GM12891 (cell line): ENCODE data around the gene MEIKIN.

Source experiments
- PAX5 ChIP-seq: IDR thresholded peaks from 2 replicates; pipeline ENCODE4 v1.6.1; 2011; ENCODE audit warnings: low read length, moderate library complexity, mild to moderate bottlenecking; ENCODE audit not compliant: insufficient read depth, severe bottlenecking
- POLR2A ChIP-seq: IDR thresholded peaks from 2 replicates; pipeline ENCODE4 v1.6.1; 2011; ENCODE audit warnings: low read depth, low read length, control low read depth
- POLR2AphosphoS5 ChIP-seq: IDR thresholded peaks from 2 replicates; pipeline ENCODE4 v1.6.1; 2011; ENCODE audit warnings: low read depth, low read length, control low read depth
- POU2F2 ChIP-seq: IDR thresholded peaks from 2 replicates; pipeline ENCODE4 v1.6.1; 2011; ENCODE audit warnings: low read depth, mild to moderate bottlenecking, control low read depth, low read length, moderate library complexity
- SPI1 ChIP-seq: IDR thresholded peaks from 2 replicates; pipeline ENCODE4 v1.6.1; 2011; ENCODE audit warnings: low read depth, low read length, control low read depth
- TAF1 ChIP-seq: IDR thresholded peaks from 2 replicates; pipeline ENCODE4 v1.6.1; 2011; ENCODE audit warnings: low read depth, low read length, control low read depth

DNA sequence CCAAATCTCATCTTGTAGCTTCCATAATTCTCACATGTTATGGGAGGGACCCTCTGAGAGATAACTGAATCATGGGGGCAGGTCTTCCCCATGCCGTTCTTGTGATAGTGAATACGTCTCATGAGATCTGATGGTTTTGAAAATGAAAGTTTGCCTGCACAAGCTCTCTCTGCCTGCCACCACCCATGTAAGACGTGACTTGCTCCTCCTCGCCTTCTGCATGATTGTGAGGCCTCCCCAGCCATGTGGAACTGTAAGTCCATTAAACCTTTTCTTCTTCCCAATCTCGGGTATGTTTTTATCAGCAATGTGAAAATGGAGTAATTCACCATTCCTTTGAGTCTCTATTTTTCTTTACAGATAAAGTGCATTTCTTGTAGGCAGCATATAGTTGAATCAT is 81.8 kb downstream of the MEIKIN start:
- no peak for TF ChIP-seq POU2F2
- TF ChIP-seq POLR2AphosphoS5 = no peak
- TF ChIP-seq TAF1 = no peak
- TF ChIP-seq POLR2A = no peak
- TF ChIP-seq SPI1 = no peak
- no peak for TF ChIP-seq PAX5
